GM21390 (cell line): ENCODE results near the gene ING5.
"Not testable (repeated sequence)": the region's sequence is repeated elsewhere in the genome, so short reads cannot be mapped to it uniquely, and the experiment has no call there.

ENCODE experiments used
- ATAC-seq: cut with Tn5 transposase; IDR thresholded peaks from one replicate; pipeline ENCODE4 v1.9.1; 2021; ENCODE audit not compliant: unreplicated experiment

Gene ING5

DNA sequence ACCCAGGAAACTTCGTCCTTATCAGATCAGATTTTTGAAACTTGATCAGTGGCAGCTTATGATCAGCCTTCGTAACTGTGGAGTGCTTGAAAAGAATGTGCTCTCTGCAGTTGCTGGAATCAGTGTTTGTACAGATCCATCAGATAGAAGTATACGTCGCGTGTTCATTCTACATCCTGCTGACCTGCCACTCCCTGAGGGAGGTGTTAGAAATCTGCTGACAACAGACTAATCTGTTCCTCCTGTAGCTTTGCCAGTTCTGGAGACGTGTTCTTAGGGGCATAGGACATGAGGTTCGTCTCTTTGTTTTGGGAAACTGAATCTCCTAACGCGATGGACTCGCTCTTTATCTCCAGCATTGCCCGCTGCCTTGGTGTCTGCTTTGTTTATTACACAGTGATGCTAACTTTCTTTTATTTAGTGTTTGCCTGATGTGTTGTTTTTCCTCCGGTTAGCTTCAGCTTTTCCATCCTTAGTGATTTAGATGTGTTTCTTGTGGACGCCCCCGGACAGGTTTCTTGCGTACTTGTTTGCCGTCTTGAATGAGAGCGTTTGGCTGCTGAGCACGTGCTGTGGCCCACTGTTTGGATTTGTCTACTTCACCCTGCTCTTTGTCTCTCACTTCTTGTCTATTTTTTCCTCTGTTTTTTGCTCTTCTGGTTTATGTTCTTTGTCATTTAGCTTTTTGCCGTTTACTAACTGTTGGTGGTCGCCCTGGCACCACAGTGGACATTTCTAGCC lies 57.4 kb downstream of the ING5 start:
- ATAC-seq: no peak

DNA sequence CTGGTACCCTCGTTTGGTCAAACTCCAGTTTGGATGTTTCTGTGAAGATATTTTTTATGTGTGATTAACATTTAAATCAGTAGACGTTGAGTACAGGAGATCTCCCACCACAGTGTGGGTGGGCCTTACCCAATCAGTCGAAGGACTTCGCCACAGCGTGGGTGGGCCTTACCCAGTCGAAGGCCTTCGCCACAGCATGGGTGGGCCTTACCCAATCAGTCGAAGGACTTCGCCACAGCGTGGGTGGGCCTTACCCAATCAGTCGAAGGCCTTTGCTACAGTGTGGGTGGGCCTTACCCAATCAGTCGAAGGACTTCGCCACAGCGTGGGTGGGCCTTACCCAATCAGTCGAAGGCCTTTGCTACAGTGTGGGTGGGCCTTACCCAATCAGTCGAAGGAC lies 58.1 kb downstream of the ING5 start:
- ATAC-seq: not testable (repeated sequence)

DNA sequence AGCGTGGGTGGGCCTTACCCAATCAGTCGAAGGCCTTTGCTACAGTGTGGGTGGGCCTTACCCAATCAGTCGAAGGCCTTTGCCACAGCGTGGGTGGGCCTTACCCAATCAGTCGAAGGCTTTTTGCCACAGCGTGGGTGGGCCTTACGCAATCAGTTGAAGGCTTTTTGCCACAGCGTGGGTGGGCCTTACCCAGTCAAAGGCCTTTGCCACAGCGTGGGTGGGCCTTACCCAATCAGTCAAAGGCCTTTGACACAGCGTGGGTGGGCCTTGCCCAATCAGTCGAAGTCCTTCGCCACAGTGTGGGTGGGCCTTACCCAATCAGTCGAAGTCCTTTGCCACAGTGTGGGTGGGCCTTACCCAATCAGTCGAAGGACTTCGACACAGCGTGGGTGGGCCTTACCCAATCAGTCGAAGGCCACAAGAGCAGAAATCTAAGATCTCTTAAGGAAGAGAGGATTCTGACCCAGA lies 58.5 kb downstream of the ING5 start:
- no peak for ATAC-seq

DNA sequence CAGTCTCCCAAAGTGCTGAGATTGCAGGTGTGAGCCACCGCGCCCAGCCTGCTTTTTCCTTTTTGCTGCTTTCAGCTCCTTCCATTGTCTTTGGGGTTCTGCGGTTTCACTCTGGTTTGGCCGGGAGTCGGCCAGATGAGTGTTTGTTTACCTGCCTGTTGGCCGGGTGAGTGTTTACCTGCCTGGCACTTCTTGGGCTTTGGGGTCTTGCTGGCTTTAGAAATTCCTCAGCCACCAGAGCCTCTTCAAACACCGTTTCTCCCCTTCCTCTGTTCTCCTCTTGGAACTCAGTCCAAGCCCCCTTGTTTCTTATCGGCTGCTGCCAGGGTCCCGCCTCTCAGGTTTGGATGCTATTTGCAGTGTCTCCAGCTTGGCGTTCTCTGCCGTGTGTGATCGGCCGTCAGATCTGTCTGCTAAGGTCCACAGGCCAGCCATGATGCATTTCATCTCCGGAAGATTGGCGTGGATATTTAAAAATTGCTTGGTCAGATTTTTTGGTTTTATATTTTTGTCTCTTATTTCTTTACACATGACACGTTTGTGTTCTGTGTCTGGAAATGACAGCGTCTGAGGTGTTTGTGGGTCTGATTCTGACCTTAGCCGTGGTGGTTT lies 60.6 kb downstream of the ING5 start:
- ATAC-seq: no peak

DNA sequence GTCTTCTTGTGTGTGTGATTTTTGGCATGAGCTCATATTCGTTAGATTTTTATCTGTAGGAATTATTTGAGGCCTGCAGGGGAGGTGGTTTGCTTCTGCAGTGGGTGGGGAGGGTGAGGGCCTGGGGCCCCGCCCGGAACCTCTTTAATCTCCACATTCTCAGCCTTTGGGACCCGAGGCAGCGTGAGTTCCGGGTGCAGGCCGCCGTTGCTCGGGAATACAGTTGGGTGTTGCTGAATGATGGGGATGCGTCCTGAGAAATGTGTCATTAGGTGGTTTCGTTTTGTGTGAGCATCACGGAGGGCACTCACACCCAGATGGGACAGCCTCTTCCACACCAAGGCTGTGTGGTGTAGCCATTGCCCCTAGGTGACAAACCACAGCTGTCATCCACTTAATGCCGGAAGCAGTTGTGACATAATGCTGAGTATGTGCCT lies 61.1 kb downstream of the ING5 start:
- ATAC-seq: no peak

DNA sequence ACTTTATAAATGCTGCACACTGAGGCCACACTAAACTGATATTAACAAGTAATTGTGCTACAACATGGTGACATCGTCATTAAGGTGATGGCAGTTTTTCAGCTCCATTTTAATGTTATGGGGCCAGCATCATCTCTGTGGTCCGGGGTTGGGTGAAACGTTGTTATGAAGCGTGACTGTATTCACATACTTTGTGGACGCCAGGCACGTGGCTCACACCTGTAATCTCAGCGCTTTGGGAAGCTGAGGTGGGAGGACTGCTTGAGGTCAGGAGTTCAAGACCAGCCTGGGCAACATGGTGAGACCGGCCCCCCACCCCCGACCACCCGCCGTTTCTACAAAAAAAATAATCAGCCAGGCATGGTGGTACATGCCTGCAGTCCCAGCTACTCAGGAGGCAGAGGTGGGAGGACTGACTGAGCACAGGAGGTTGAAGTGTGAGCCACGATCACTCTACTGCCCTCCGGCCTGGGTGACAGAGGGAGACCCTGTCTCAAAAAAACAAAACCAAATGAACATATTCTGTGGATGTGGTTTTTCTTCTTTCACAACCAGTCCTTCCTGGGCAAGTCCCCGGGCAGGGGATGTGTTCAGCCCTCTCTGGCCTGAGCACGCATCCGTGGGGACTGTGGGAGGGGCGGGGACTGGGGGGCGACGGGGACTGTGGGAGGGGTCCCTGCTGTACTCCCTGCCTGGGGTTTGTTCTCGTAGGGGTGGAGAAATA lies 61.9 kb downstream of the ING5 start:
- no peak for ATAC-seq

GRCh38 chr2:241764275-241765241 lies 62.7 kb downstream of the ING5 start:
- ATAC-seq: no peak

- no peak for ATAC-seq
Observed at GRCh38 chr2:241767464-241768250, 65.8 kb downstream of the ING5 start.

DNA sequence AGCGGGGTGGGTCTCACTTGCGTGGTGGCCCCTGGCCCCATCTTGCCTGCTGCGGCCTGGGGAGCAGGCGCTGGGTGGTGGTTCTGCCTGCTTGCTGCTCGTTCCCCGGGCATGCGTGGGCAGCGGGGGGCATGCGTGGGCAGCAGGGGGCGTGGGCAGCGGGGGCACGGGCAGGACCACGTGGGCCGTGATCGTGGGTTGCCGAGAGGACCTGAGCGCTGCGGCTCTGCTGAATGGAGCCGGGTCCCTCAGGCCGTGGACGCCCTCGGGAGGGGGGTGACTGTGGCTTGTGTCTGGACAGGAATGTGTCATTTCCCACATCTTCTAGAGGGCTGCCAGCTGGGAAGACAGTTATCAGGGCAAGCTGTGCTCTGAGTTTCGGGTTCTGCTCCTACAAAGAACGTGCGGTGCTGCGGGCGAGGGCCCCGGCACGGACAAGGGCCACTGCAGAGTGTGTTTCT lies 66.4 kb downstream of the ING5 start:
- ATAC-seq: no peak

DNA sequence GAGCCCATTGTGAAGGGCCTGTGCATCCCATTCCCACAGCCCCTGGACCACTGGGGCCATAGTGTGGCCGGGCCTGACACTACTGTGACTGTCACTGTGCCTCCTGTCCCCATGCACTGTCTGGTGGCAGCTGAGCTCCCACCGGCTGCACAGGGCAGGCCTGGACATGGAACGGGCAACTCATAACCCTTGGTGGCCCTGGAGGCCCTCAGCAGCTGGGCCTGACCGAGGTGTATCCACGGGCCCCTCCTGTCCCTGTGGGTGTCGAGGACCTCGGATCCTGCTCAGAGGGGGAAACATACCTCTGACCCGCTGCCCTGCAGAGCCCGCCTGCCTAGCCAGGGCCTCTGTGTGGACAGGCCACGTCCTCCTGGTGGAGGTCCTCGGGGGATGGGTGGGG lies 67.0 kb downstream of the ING5 start:
- no peak for ATAC-seq

DNA sequence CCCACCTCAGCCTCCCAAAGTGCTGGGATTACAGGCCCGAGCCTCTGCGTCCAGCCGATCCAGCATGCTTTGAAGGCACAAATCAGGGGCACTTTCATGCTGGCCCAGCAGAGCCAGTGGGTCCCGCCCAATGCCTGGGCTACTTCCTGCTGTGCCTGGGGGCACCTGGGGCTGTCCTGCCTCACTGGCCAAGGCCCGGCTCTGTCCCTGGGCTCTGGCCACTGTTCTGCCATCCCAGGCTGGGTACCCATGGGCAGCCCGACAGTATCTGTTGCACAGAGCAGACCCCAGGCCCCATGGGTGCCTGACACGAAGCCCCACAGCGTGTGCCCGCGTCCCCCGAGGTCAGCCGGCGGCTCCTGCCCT lies 68.0 kb downstream of the ING5 start:
- no peak for ATAC-seq

DNA sequence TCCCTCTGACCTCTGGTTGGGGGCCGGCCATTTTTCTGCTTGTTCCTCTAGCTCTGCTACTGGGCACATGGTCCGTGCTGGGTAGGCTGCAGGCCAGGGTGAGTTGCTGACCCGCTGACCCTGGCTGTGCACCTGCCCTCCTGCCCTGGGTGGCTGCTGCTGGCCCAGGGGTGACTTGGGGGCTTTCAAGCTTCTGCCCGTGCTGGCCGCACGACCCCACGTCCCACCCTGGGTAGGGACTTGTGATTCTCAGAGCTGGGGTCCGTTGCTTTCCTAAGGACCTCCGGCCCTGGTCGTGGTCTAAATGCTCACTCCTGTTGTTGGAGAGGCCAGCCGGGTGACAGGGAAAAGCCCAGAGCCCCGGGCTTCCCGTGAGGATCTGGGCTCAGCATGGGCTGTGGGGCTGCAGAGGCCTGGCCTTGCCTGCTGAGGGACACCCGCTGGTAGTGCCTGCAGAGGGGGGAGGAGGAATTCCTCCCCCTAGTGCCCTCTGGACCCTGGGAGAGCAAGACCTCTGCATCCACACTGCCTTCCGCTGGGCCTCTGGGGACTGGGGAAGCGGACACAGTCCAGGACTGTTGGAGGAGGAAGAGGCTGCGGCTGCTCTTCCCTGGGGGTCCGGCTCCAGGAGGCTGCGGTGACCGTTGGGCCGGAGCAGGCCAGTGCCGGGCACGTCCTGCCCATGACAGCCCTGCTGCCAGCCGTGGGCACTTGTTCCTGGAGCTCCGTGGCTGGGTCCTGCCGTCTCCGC lies 68.5 kb downstream of the ING5 start:
- ATAC-seq: no peak

GRCh38 chr2:241770936-241771285 lies 69.1 kb downstream of the ING5 start:
- ATAC-seq: no peak

DNA sequence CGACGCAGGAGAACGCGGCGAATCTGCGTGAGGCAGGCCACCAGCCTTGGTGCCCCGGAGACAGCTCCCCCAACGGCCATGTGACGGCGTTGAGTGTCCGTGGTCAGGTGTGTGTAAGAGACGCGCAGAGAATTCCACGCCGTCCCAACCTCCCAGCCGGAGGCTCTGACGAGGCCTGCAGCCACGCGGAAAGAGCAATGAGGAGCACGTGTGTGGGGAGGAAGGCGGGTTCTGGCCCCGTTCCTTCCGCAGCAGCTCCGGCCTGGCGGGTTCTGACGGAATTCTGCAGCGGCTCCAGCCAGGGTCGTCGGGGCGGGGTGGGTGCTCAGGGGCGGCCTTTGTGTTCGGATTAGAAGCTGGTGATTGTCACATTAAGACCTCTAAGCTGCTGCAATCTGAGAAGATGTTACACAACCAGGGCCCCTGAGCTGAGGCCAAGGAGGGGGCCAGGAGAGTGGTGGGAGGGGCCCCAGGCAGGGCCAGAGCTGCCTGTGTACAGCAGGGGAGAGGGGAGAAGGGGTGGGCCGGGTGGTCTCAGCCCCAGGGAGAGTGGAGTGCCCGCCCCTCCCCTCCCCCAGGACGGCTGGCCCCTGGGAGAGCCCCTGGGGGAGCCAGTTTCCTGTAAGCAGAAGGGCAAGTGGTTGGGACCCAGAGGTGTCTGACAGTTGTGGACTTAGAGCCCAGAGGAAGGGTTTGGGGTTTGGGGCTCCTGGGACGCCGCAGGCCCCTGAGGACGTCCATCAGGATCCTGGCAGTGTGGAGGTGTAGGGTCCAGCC lies 69.6 kb downstream of the ING5 start:
- ATAC-seq: no peak

GRCh38 chr2:241772063-241772499 lies 70.2 kb downstream of the ING5 start:
- ATAC-seq: no peak

GRCh38 chr2:241773511-241774418 lies 71.9 kb downstream of the ING5 start:
- ATAC-seq: no peak

DNA sequence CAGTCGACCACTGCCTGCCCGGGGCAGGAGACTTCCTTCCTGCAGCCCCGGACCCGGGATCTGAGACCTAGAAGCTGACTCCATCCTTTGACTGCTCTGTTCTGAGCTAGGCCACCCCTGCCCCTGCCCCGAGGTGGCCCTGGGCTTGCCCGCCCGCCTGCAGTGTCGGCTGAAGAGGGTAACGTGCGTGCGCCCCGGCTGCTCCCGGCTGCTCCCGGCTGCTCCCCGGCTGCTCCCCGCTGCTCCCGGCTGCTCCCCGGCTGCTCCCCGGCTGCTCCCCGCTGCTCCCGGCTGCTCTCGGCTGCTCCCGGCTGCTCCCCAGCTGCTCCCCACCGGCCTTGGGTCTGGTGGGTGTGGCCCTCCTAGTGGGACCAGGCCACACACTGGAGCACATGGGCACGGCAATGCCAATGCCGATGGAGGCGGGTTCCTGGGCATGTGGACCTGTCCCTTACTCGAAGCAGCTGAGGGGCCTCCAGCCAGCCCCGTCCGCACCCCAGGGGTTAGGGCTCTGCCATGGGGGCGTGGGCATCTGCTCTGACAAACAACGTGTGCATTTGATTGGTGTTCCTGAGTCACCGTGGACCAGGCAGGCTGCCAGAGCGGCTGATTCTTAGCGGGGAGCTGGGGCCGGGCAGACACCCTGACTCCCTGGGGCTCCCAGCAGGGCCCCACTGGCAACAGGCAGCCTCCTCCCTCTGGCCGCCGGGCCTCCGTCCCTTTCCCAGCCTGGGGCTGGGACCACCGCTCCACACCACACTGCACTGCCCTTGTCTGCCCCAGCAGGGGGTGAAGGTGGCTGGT lies 72.8 kb downstream of the ING5 start:
- no peak for ATAC-seq
